GM12874 (cell line): ENCODE measurements around the gene MS4A10.

Experiments used
- CTCF ChIP-seq: IDR thresholded peaks from 2 replicates; pipeline ENCODE4 v1.5.1; 2011; ENCODE audit warnings: low read depth, mild to moderate bottlenecking, control low read depth, low read length, moderate library complexity; ENCODE audit not compliant: insufficient read depth

The MS4A10 gene

DNA sequence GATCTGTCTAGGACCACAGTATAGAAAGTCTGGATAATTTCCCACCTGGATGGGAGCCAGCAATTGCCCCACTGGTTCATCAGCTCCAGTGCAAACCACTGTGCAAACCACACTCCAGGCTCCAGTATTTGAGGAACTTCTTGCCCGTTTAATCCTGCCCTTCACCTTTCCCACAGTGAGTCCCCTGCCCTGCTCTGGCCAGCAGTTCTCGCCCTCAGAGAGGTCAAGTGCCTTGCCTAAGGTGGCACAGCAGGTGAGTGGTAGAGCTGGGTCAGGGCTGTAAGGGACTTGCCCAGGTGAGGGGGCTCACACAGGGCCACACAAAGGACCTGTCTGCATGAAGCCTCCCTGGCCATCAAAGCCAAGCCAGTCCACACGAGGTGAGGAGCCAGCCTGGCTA, 24.1 kb downstream of the MS4A10 start:
- no peak for TF ChIP-seq CTCF

- no peak for TF ChIP-seq CTCF
Measured at GRCh38 chr11:60809691-60810090, 24.6 kb downstream of the MS4A10 start.

GRCh38 chr11:60810151-60810550, 25.0 kb downstream of the MS4A10 start:
- TF ChIP-seq CTCF = no peak

- no peak for TF ChIP-seq CTCF
Measured at GRCh38 chr11:60810569-60810968, 25.4 kb downstream of the MS4A10 start.

- no peak for TF ChIP-seq CTCF
Measured at GRCh38 chr11:60813324-60813723, 28.2 kb downstream of the MS4A10 start.

DNA sequence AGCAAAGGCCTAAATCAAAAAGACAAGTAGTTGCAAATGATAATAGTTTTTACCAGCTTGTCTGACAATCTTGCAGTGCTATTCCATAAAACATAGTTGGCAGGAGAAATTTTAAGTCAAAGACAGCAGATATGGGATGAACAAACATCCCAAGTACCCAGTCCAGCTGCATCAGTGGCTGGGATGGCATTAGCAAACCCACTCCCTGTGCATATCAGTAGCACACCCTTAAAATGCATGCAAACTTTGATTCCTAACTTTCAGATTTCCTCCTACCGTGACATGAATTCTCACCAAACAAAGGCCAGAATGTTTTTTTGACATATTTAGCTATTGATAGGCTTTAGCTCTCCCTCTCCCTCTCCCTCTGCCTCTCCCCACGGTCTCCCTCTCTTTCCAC, 29.0 kb downstream of the MS4A10 start:
- no peak for TF ChIP-seq CTCF

DNA sequence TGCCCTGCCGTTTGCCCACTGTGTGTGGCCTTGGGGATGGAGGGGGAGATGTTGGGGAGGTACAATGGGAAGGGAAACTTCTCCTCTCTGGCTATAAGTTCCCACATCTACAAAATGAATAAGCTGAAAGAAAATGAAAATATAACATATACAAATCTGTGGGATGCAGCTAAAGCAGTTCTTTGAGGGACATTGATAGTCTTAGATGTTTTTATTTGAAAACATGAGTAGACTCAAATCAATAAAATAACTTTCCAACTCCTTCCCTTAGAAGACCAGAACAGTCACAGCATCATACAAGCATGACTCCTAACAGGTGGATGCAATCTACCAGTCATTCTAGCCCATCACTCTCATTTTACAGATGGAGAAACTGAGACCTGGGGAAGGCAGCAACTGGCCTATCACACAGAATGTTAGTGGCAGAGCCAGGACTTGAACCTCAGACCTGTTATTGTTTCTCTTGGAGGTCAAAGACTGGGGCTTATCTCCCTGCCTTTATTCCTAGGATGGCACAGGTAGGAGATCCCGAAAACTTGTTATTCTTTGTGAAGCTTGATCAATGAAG, 31.5 kb downstream of the MS4A10 start:
- TF ChIP-seq CTCF = no peak
